Activated naive CD4-positive, alpha-beta T cell treated with anti-CD3 and anti-CD28 coated beads for 36 hours (primary cell): ENCODE data around the gene RNF144B. TPM values are rescaled to one million over a fixed set of nuclear protein-coding genes. Genes with fewer than 3 reads are reported as not detected.
A peak's percentile ranks its signal among the peaks of the same experiment; 100 is the strongest.
"Not testable (repeated sequence)": the region's sequence is repeated elsewhere in the genome, so short reads cannot be mapped to it uniquely, and the experiment has no call there.

ENCODE experiments used
- CTCF ChIA-PET: fragments of 350-600 bp; sonication (Branson Sonifier 250); formaldehyde crosslinking; loops from one replicate; lab custom pipeline; 2021; ENCODE audit warnings: antibody characterized with exemption; lab: Charles Lee
- DNase-seq: peaks from one replicate; pipeline ENCODE4 v3.0.0-alpha.2; 2020
- H3K27ac Mint-ChIP-seq: one replicate; pipeline ENCODE4 v1.8.0; 2021; ENCODE audit warnings: mild to moderate bottlenecking, mixed read lengths
- H3K27me3 Mint-ChIP-seq: one replicate; pipeline ENCODE4 v1.8.0; 2021; ENCODE audit warnings: low read depth, mixed read lengths
- H3K36me3 Mint-ChIP-seq: one replicate; pipeline ENCODE4 v1.8.0; 2021; ENCODE audit warnings: low read depth, mixed read lengths
- H3K4me1 Mint-ChIP-seq: one replicate; pipeline ENCODE4 v1.8.0; 2021; ENCODE audit warnings: low read depth, mixed read lengths
- H3K4me3 Mint-ChIP-seq: one replicate; pipeline ENCODE4 v1.8.0; 2021; ENCODE audit warnings: mild to moderate bottlenecking, moderate library complexity, mixed read lengths
- H3K9me3 Mint-ChIP-seq: one replicate; pipeline ENCODE4 v1.8.0; 2021; ENCODE audit warnings: mixed read lengths
- intact Hi-C: fragments of 100-400 bp; cut with micrococcal nuclease; formaldehyde crosslinking; loops from one replicate; pipeline ENCODE4 v1.15.1; 2023
- total RNA-seq, 2 experiments: library from RNA; stranded (reverse); gene quantifications; one replicate each; pipeline ENCODE4 v1.2.3, GENCODE V29; 2021

The RNF144B gene
- total RNA-seq, 2 experiments from 2014 or later, result 1.5 to 3.2 TPM

DNA sequence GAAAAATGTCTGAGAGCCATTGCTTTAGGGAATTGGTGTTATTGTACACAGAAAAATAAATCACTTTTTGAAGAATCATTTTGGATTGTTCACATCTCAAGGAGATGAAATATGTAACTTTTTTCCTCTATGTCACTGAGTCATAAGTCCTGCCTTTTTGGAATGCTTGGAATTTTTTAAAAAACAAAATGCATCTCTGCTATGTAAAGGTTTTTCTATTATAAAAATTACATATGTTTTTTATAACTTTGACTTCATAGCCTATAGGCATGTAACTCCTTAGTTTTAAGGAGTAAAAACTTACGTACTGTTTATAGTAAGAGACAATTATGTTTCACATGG lies 8.7 kb downstream of the RNF144B start:
- CTCF ChIA-PET, result no interaction called here
- no peak overlapping the region for H3K4me3 Mint-ChIP-seq
- intact Hi-C loops, result no loop called here
- DNase-seq, result no peak
- peaks cover 6% of the 10 kb centered on the region for H3K4me1 Mint-ChIP-seq
- H3K36me3 Mint-ChIP-seq, result peaks cover 5% of the 10 kb centered on the region
- H3K9me3 Mint-ChIP-seq, result no peaks in the 10 kb centered on the region
- H3K27ac Mint-ChIP-seq, result no peak overlapping the region
- H3K27me3 Mint-ChIP-seq, result no peaks in the 10 kb centered on the region

GRCh38 chr6:18397701-18398100 lies 10.6 kb downstream of the RNF144B start:
- H3K36me3 Mint-ChIP-seq, result peaks cover 5% of the 10 kb centered on the region
- no peaks in the 10 kb centered on the region for H3K9me3 Mint-ChIP-seq
- no peak for DNase-seq
- H3K27ac Mint-ChIP-seq, result no peak overlapping the region
- H3K4me3 Mint-ChIP-seq, result no peak overlapping the region
- CTCF ChIA-PET, result interaction anchor here (0.6 kb wide), 2 partner anchors 25 to 69 kb away, joined by 3 to 4 read pairs; no protein-coding TSS in a partner anchor
- peaks cover 15% of the 10 kb centered on the region for H3K4me1 Mint-ChIP-seq
- H3K27me3 Mint-ChIP-seq, result no peaks in the 10 kb centered on the region
- intact Hi-C loops, result no loop called here

GRCh38 chr6:18398225-18398624 lies 11.1 kb downstream of the RNF144B start:
- DNase-seq, H3K4me3 Mint-ChIP-seq, H3K27ac Mint-ChIP-seq, intact Hi-C loops, H3K9me3 Mint-ChIP-seq, H3K27me3 Mint-ChIP-seq, H3K36me3 Mint-ChIP-seq: not testable (repeated sequence)
- CTCF ChIA-PET, result interaction anchor here (0.6 kb wide), 1 partner anchor 69 kb away, joined by 4 read pairs; no protein-coding TSS in a partner anchor
- peaks cover 15% of the 10 kb centered on the region for H3K4me1 Mint-ChIP-seq

- Mint-ChIP-seq H3K9me3 (no peaks in the 10 kb centered on the region), H3K4me1 (peaks cover 15% of the 10 kb centered on the region), H3K27me3 (no peaks in the 10 kb centered on the region), H3K4me3 (no peak overlapping the region), H3K27ac (peak overlapping the region; percentile 59), H3K36me3 (peaks cover 4% of the 10 kb centered on the region)
- intact Hi-C loops, result loop anchor here (1.0 to 10.0 kb wide), 4 partner anchors 84 to 2004 kb away; partner anchors contain the start of gene E2F3
- no peak for DNase-seq
- CTCF ChIA-PET, result no interaction called here
Measured at GRCh38 chr6:18400831-18401446, 13.8 kb downstream of the RNF144B start.

DNA sequence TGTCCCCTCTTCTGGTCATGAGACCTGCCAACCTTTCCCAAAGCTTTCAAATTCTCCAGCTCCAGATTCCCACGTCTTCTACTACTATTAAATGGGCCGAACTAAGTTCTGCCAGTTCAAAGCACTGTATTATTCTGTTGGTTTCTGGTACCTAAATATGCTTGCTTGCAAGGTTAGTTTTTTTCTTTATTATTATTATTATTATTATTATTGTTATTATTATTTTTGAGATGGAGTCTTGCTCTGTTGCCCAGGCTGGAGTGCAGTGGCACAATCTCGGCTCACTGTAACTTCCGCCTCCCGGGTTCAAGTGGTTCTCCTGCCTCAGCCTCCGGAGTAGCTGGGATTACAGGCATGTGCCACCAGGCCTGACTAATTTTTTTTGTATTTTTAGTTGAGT lies 17.8 kb downstream of the RNF144B start:
- intact Hi-C loops, result loop anchor here (5.0 to 10.0 kb wide), 2 partner anchors 253 to 2000 kb away; partner anchors contain the start of gene E2F3
- not testable (repeated sequence) for H3K4me3 Mint-ChIP-seq, H3K27ac Mint-ChIP-seq, DNase-seq, H3K36me3 Mint-ChIP-seq, H3K9me3 Mint-ChIP-seq, H3K27me3 Mint-ChIP-seq
- H3K4me1 Mint-ChIP-seq, result peaks cover 15% of the 10 kb centered on the region
- CTCF ChIA-PET, result interaction anchor here (0.6 kb wide), 1 partner anchor 102 kb away, joined by 3 read pairs; no protein-coding TSS in a partner anchor

DNA sequence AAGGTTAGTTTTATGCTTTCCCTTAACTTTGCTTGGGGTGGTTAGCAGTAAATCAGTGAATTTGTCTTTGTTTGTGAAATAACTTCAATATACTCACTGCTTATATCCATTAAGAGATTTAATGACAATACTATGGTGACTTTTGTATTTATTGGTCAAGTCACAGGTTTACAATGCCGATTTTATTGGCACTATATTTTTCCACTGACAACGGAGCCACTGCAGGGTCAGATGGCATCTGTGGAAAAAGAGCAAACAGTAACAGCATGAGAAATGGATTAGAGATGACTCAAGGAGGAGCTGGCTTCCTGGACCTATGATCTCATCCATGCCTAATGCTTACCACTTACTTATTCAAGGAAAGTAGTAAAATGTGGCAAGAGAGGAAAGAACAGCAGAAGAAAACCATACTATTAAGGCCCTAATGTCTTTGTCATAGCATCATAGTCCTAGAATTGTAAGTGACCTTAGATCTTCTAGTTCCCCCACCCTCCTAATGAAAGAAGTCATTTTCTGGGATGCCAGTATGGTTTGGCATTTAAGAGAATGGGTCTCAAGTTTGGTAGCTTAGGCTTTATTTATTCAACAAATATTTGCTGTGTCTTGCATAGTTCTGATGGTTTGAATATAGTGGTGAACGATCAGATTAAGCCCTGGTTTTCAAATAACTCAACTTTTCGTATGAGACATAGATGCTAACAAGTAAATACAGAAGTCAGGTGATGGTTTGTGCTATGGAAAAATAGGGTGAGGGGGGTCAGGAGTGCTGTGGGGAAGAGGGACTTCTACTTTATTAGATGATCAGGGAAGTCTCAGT lies 18.5 kb downstream of the RNF144B start:
- no peaks in the 10 kb centered on the region for H3K27me3 Mint-ChIP-seq

GRCh38 chr6:18406955-18407749 lies 20.0 kb downstream of the RNF144B start:
- H3K27ac Mint-ChIP-seq, result no peak overlapping the region
- no peaks in the 10 kb centered on the region for H3K27me3 Mint-ChIP-seq
- no peaks in the 10 kb centered on the region for H3K9me3 Mint-ChIP-seq
- H3K4me3 Mint-ChIP-seq, result no peak overlapping the region
- H3K4me1 Mint-ChIP-seq, result no peaks in the 10 kb centered on the region
- CTCF ChIA-PET, result no interaction called here
- intact Hi-C loops, result loop anchor here (10.0 kb wide), 1 partner anchor 1998 kb away; the partner anchor contains the start of gene E2F3
- no peak for DNase-seq
- H3K36me3 Mint-ChIP-seq, result peaks cover 2% of the 10 kb centered on the region

More for the DNA sequence above, 18.5 kb downstream of the RNF144B start:
- intact Hi-C loops, result loop anchor here (10.0 kb wide), 1 partner anchor 1999 kb away; the partner anchor contains the start of gene E2F3
- Mint-ChIP-seq H3K4me1 (peaks cover 10% of the 10 kb centered on the region), H3K4me3 (no peak overlapping the region), H3K36me3 (no peaks in the 10 kb centered on the region), H3K9me3 (no peaks in the 10 kb centered on the region), H3K27ac (no peak overlapping the region)
- CTCF ChIA-PET, result interaction anchor here (0.6 kb wide), 1 partner anchor 103 kb away, joined by 3 read pairs; no protein-coding TSS in a partner anchor
- DNase-seq, result no peak

GRCh38 chr6:18409602-18410001 lies 22.5 kb downstream of the RNF144B start:
- CTCF ChIA-PET, H3K36me3 Mint-ChIP-seq, H3K27me3 Mint-ChIP-seq, H3K4me1 Mint-ChIP-seq, H3K27ac Mint-ChIP-seq, H3K4me3 Mint-ChIP-seq, DNase-seq, H3K9me3 Mint-ChIP-seq: not testable (repeated sequence)
- intact Hi-C loops, result loop anchor here (10.0 kb wide), 1 partner anchor 1995 kb away; the partner anchor contains the start of gene E2F3

DNA sequence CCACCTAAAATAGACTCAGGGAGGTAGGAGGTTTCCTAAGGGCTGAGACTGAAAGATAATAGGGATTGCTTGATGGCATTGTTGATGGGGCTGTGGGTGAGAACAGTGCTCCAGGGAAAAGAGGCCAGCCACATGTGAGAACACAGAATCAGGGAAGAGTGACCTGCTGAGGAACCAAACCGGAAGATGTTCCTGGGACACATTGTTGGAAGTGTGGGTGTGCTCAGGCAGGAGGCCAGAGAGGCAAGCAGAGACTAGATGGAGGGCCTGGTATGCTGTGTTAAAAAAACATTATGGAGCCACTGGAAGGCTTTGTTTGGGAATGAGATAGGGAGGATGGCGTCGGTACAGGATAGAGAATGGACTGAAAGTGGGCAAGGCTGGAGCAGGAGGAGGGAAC lies 23.3 kb downstream of the RNF144B start:
- H3K9me3 Mint-ChIP-seq, result no peaks in the 10 kb centered on the region
- H3K4me1 Mint-ChIP-seq, result no peaks in the 10 kb centered on the region
- H3K4me3 Mint-ChIP-seq, result no peak overlapping the region
- CTCF ChIA-PET, result no interaction called here
- intact Hi-C loops, result no loop called here
- DNase-seq, result no peak
- H3K36me3 Mint-ChIP-seq, result peaks cover 7% of the 10 kb centered on the region
- H3K27ac Mint-ChIP-seq, result no peak overlapping the region
- H3K27me3 Mint-ChIP-seq, result no peaks in the 10 kb centered on the region

GRCh38 chr6:18412068-18412467 lies 24.9 kb downstream of the RNF144B start:
- Mint-ChIP-seq H3K4me3 (no peak overlapping the region), H3K9me3 (no peaks in the 10 kb centered on the region), H3K27me3 (no peaks in the 10 kb centered on the region), H3K36me3 (peaks cover 12% of the 10 kb centered on the region), H3K27ac (no peak overlapping the region), H3K4me1 (no peaks in the 10 kb centered on the region)
- DNase-seq, result no peak
- CTCF ChIA-PET, result no interaction called here
- intact Hi-C loops, result no loop called here

GRCh38 chr6:18412644-18413043 lies 25.5 kb downstream of the RNF144B start:
- no peaks in the 10 kb centered on the region for H3K9me3 Mint-ChIP-seq
- H3K27me3 Mint-ChIP-seq, result no peaks in the 10 kb centered on the region
- no peak for DNase-seq
- no peak overlapping the region for H3K4me3 Mint-ChIP-seq
- H3K36me3 Mint-ChIP-seq, result peaks cover 12% of the 10 kb centered on the region
- H3K27ac Mint-ChIP-seq, result no peak overlapping the region
- H3K4me1 Mint-ChIP-seq, result no peaks in the 10 kb centered on the region
- CTCF ChIA-PET, result no interaction called here
- intact Hi-C loops, result no loop called here

GRCh38 chr6:18413381-18413780 lies 26.2 kb downstream of the RNF144B start:
- no peak overlapping the region for H3K4me3 Mint-ChIP-seq
- CTCF ChIA-PET, result no interaction called here

More at GRCh38 chr6:18413381-18413780, 26.2 kb downstream of the RNF144B start:
- no peaks in the 10 kb centered on the region for H3K4me1 Mint-ChIP-seq
- no peaks in the 10 kb centered on the region for H3K9me3 Mint-ChIP-seq
- DNase-seq, result no peak
- peaks cover 12% of the 10 kb centered on the region for H3K36me3 Mint-ChIP-seq
- intact Hi-C loops, result no loop called here
- H3K27me3 Mint-ChIP-seq, result no peaks in the 10 kb centered on the region
- H3K27ac Mint-ChIP-seq, result no peak overlapping the region
